T-helper 1 cell treated with Interleukin-12 subunit alpha and Interleukin-12 subunit beta and Interleukin-4 antibody, amounts not matched to agents 30 μg/mL and 1 μg/mL, for 36 hours (primary cell): ENCODE data around the gene ANAPC2.

Experiments
- H3K27ac Mint-ChIP-seq: one replicate; pipeline ENCODE4 v1.8.0; 2021; ENCODE audit warnings: mild to moderate bottlenecking, mixed read lengths
- H3K27me3 Mint-ChIP-seq: one replicate; pipeline ENCODE4 v1.8.0; 2021; ENCODE audit warnings: low read depth, mixed read lengths
- H3K36me3 Mint-ChIP-seq: one replicate; pipeline ENCODE4 v1.8.0; 2021; ENCODE audit warnings: low read depth, mixed read lengths
- H3K4me1 Mint-ChIP-seq: one replicate; pipeline ENCODE4 v1.8.0; 2021; ENCODE audit warnings: low read depth, mixed read lengths
- H3K4me3 Mint-ChIP-seq: one replicate; pipeline ENCODE4 v1.8.0; 2021; ENCODE audit warnings: mild to moderate bottlenecking, moderate library complexity, mixed read lengths
- H3K9me3 Mint-ChIP-seq: one replicate; pipeline ENCODE4 v1.8.0; 2021; ENCODE audit warnings: mixed read lengths

Gene ANAPC2

DNA sequence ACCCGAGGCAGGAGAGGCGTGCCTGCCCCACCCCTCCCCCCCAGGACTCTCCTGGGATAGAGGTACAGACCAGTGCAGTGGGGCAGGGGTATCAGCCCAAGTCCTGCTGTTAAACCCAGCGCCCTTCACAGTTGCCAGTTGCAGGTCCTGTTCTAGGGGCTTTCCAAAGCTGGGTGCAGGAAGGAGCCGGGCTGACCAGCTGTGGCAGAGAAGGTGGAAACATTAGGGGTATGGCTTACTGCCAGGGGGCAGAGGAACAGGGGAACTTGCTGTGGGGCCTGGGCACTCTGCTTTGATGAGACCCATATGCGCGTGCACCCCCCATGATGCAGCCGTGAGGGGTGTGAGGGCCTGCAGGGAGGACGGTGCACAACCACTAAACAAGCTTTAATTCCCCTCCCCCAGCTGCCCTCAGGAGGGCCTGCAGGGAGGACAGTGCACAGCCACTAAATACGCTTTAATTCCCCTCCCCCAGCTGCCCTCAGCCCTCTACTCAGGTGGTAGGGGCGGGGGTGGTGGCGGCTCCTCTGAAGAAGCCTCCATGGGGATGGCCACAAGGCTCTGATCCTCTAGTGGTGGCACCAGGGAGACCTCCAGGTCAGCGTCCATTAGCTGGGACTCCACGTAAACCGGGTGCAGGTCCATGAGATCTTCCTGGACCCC is 17.7 kb downstream of the ANAPC2 start:
- no peaks in the 10 kb centered on the region for H3K4me1 Mint-ChIP-seq
- H3K4me3 Mint-ChIP-seq, result no peak overlapping the region
- H3K27me3 Mint-ChIP-seq, result peaks cover 27% of the 10 kb centered on the region
- no peaks in the 10 kb centered on the region for H3K9me3 Mint-ChIP-seq
- H3K36me3 Mint-ChIP-seq, result no peaks in the 10 kb centered on the region
- H3K27ac Mint-ChIP-seq, result no peak overlapping the region

DNA sequence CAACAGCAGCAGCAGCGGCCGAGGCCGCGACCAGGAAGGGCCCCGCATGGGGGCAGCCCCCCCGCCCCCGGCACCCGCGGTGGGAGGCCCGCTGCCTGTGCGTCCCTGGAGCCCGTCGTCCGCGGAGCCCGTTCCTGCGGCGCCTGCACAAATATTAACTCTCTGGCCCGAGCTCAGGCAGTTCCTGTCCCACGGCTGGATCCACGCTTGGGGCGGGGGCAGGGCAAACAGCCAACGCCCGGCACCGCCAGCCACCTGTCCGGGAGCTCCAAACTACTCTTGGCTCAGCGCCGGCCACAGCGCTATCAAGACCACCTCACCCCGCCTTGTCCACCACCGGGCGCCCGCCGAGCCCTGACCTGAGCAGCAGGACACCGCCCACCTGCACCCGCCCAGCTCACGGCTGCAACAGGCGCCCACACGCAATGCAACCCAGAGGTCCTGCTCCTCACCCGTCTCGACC is 18.4 kb downstream of the ANAPC2 start, which contains the start of gene LRRC26:
Gene LRRC26 (minus strand): TSS at position 156 of the 463 bp plus-strand sequence. CDS start 108 bp downstream, at position 48.
- Mint-ChIP-seq H3K4me1 (no peaks in the 10 kb centered on the region), H3K9me3 (no peaks in the 10 kb centered on the region), H3K27ac (peak within 1 kb of the TSS; percentile 59), H3K36me3 (no peaks in the 10 kb centered on the region), H3K27me3 (peaks cover 27% of the 10 kb centered on the region), H3K4me3 (peak within 1 kb of the TSS; percentile 28)

DNA sequence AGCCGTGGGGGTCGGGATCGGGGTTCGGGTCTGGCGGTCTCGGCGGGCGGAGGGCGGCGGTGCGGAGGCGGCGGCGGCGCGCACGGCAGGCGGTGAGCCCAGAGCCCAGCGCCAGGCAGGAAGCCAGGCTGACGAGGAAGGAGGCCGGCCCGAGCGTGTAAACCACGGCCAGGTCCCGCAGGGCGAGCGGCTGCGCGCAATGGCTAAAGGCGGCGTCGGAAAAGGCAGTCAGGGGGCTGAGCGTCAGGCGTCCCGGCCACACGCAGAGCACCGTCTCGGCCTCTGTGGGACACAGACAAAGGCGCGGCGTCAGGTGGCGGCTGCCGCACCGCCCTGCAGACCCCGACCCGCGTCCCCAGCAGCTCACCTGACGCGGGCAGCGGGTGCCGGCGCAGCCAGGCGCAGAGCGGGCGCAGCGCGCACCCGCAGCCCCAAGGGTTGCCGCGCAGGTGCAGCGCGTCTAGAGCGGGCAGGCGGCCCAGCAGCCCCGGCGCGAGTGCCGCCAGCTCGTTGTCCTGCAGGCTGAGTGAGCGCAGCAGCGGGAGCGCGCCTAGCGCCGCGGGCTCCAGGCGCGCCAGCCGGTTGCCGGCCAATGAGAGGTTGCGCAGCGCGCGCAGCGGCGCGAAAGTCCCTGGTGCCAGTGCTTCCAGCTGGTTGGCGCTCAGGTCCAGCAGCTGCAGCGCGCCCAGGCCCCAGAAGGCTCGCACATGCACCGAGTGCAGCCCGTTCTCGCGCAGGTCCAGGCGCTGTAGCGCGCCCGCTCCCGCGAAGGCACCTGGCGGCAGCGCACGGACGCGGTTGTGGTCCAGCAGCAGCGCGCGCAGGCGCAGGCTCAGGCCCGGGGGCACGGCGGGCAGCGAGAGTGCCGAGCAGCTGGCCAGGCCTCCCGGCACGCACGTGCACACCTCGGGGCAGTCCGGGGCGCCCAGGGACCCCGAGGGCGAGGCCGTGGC is 19.2 kb downstream of the ANAPC2 start:
- Mint-ChIP-seq H3K4me3 (peak overlapping the region; percentile 28), H3K4me1 (no peaks in the 10 kb centered on the region), H3K27me3 (peaks cover 27% of the 10 kb centered on the region), H3K9me3 (no peaks in the 10 kb centered on the region), H3K27ac (peak overlapping the region; percentile 59), H3K36me3 (no peaks in the 10 kb centered on the region)

DNA sequence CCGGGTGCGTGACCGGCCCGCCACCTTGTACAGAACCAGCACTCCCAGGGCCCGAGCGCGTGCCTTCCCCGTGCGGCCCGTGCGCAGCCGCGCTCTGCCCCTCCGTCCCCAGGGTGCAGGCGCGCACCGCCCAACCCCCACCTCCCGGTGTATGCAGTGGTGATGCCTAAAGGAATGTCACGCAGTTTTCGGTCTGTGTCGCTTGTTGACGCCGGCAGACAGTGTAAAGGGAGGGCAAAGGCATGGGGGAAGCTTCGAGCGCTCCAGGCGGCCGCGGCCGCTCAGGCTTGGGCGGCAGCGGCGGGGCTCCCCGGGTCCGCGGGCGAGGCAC is 19.8 kb downstream of the ANAPC2 start:
- Mint-ChIP-seq H3K4me1 (no peaks in the 10 kb centered on the region), H3K27ac (no peak overlapping the region), H3K36me3 (no peaks in the 10 kb centered on the region), H3K27me3 (peaks cover 27% of the 10 kb centered on the region), H3K4me3 (no peak overlapping the region), H3K9me3 (no peaks in the 10 kb centered on the region)

DNA sequence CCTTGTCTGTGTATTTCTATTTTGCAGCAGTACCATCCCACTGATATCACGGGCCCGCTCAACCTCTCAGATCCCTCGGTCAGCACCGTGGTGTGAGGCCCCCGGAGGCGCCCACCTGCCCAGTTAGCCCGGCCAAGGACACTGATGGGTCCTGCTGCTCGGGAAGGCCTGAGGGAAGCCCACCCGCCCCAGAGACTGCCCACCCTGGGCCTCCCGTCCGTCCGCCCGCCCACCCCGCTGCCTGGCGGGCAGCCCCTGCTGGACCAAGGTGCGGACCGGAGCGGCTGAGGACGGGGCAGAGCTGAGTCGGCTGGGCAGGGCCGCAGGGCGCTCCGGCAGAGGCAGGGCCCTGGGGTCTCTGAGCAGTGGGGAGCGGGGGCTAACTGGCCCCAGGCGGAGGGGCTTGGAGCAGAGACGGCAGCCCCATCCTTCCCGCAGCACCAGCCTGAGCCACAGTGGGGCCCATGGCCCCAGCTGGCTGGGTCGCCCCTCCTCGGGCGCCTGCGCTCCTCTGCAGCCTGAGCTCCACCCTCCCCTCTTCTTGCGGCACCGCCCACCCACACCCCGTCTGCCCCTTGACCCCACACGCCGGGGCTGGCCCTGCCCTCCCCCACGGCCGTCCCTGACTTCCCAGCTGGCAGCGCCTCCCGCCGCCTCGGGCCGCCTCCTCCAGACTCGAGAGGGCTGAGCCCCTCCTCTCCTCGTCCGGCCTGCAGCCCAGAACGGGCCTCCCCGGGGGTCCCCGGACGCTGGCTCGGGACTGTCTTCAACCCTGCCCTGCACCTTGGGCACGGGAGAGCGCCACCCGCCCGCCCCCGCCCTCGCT is 20.4 kb downstream of the ANAPC2 start:
- Mint-ChIP-seq H3K4me3 (no peak overlapping the region), H3K27ac (no peak overlapping the region), H3K4me1 (no peaks in the 10 kb centered on the region), H3K36me3 (no peaks in the 10 kb centered on the region), H3K9me3 (no peaks in the 10 kb centered on the region), H3K27me3 (peaks cover 21% of the 10 kb centered on the region)

DNA sequence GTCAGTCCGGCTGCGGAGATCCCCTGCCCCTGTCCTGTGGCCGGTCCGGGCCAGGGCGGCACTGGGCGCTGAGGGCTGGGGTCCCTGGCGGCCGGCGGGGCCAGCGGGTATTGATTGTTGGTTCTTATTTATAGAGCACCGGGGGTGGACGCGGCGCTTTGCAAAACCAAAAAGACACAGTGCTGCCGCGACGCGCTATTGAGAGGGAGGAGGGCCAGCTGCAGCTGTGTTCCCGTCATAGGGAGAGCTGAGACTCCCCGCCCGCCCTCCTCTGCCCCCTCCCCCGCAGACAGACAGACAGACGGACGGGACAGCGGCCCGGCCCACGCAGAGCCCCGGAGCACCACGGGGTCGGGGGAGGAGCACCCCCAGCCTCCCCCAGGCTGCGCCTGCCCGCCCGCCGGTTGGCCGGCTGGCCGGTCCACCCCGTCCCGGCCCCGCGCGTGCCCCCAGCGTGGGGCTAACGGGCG is 21.0 kb downstream of the ANAPC2 start:
- H3K4me3 Mint-ChIP-seq, result no peak overlapping the region
- no peak overlapping the region for H3K27ac Mint-ChIP-seq
- no peaks in the 10 kb centered on the region for H3K9me3 Mint-ChIP-seq
- H3K4me1 Mint-ChIP-seq, result no peaks in the 10 kb centered on the region
- H3K27me3 Mint-ChIP-seq, result peaks cover 21% of the 10 kb centered on the region
- H3K36me3 Mint-ChIP-seq, result no peaks in the 10 kb centered on the region

DNA sequence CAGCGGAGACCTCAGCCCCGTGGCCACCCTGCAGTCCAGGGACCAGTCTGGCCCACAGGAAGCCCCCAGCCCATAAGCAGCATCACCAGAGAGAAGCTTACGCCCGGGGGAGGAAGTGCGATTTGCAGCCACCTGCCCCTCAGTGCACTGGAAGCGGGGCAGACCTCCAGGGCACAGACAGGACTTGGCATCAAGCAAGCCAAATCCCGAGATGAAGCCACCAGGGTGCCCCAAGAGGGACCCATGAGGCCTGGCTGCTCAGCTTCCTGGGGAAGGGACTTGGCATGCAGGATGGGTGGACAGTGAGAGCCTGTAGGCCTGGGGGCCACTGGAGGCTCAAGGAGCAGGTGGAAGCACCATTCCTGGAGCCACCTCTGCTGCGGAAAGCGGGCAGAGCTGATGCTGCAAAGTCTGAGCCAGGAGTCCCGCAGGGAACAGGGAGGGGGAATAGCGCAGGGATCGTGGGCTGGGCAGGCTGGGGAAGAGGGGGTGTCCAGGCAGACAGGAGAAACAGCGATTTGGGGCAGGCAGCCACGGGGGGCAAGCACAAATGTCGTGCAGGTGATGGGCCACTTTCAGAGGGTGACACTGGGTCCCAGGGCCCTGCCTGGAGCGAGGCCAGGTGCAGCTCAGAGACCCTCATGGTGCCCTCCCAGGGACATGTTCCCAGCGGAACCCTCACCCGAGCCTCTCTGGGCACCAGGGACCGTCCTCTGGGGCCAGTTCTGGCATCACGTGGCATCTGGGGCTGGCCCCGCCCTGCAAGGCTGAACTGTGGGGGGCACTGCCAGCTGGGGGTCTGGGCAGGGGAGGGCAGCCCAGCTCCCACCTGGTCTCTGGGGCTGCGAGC is 21.8 kb downstream of the ANAPC2 start:
- no peak overlapping the region for H3K27ac Mint-ChIP-seq
- H3K4me3 Mint-ChIP-seq, result no peak overlapping the region
- H3K36me3 Mint-ChIP-seq, result no peaks in the 10 kb centered on the region

DNA sequence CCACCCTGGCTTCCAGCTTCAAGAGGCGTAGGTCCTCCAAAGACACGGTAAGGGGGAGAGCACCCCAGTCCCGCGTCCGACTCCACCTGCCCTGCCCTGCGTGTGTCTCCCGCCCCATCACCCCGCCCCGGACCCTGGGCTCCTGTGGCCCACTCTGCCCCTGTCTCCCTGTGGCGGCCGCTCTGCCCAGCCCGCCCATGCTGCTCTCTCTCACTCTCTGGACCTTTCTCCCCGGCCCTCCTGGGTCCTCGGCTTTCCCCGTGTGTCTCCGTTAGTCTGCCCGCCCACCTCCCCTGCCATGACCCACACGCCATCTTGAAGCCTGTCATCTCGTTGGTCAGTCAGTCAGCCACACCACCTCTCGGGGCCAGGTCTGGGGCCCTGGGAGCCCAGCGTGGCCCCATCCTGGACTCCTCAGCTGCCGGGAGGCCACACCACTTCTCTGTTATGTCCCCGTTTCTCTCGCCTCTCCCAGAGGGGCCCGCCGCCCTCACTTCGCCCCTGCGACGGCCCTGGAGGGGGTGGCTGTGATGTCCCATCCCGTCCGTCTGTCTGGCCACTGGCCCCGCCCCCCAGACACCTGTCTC is 23.0 kb downstream of the ANAPC2 start:
- no peaks in the 10 kb centered on the region for H3K36me3 Mint-ChIP-seq
- peaks cover 14% of the 10 kb centered on the region for H3K27me3 Mint-ChIP-seq
- H3K27ac Mint-ChIP-seq, result no peak overlapping the region
- no peaks in the 10 kb centered on the region for H3K9me3 Mint-ChIP-seq
- H3K4me3 Mint-ChIP-seq, result no peak overlapping the region
- no peaks in the 10 kb centered on the region for H3K4me1 Mint-ChIP-seq

More for the DNA sequence above, 21.8 kb downstream of the ANAPC2 start:
- Mint-ChIP-seq H3K27me3 (peaks cover 21% of the 10 kb centered on the region), H3K9me3 (no peaks in the 10 kb centered on the region), H3K4me1 (no peaks in the 10 kb centered on the region)

DNA sequence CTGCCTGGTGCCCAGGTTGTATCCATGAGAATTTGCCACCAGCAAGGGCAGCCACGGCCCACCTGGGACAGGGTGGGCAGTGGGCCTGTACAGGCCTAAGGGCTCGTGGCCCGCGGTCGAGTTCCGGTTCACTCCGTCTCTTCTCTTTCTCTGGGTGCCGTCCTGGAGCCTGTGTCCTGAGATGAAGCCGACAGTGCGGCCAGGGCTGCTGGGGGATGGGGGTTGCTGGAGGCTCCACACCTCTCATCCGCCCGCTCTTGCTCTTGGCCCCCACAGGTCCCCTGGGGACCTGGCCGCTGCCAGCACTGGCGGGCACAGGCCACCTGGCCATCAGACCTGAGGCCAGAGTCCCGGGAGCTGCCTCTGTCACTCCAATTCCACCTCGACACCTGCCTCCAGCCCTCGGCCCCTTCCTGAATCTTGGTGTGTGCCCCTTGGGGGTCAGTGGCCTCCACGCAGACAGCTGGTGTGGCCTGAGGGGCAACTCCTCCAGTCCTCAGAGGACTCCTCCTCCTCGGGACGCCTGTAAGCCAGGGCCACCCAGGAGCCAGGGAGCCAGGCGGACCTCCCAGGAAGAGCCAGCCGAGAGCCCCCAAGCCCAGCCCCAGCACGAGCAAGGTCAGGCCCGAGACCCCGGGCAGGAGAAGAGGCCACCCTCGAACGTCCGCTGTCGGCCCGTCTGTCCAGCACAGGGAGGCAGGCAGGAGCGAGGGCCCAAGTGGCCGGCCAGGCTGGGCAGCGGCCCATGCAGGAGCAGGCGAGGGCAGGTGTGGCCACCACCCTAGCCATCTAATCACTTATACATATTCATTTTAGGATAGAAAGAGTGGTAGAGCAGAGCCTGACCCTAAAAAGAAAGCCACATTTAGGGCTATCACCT is 23.8 kb downstream of the ANAPC2 start:
- H3K27me3 Mint-ChIP-seq, result peaks cover 14% of the 10 kb centered on the region

DNA sequence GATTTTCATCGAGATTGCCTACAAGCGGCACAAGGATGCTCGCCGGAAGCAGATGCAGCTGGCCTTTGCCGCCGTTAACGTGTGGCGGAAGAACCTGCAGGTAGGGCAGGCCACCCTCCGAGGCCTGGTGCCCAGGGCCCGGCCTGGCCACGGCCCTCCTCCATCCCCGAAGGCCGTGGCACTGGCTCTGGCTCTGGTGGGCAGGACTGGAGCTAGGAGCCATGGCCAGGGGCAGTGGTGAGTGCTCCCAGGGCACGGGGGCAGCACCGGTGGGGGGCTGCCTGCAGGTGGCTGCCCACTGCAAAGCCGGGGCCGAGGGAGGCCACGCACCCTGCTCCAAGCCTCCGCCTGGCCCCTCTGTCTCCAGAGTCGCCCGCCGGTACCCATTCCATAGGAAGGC is 24.6 kb downstream of the ANAPC2 start:
- no peaks in the 10 kb centered on the region for H3K9me3 Mint-ChIP-seq
- H3K27me3 Mint-ChIP-seq, result peaks cover 22% of the 10 kb centered on the region
- H3K36me3 Mint-ChIP-seq, result no peaks in the 10 kb centered on the region
- H3K4me3 Mint-ChIP-seq, result no peak overlapping the region
- H3K27ac Mint-ChIP-seq, result no peak overlapping the region
- peaks cover 4% of the 10 kb centered on the region for H3K4me1 Mint-ChIP-seq

More for the DNA sequence above, 23.8 kb downstream of the ANAPC2 start:
- no peak overlapping the region for H3K4me3 Mint-ChIP-seq
- H3K36me3 Mint-ChIP-seq, result no peaks in the 10 kb centered on the region
- no peak overlapping the region for H3K27ac Mint-ChIP-seq
- no peaks in the 10 kb centered on the region for H3K9me3 Mint-ChIP-seq
- H3K4me1 Mint-ChIP-seq, result no peaks in the 10 kb centered on the region

DNA sequence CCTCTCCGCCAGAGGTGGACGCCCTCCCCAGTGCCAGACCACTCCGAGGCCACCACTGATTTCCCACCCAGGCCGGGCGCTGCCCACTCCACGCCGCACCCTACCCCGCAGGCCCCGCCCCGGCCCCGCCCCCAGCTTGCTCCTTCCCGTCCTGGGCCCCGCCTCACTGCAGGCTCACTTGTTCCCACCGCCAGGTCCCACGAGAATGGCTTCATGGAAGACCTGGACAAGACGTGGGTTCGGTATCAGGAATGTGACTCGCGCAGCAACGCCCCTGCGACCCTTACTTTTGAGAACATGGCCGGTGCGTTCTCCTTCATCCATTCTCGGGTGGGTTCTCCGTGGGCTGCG is 25.0 kb downstream of the ANAPC2 start:
- Mint-ChIP-seq H3K9me3 (no peaks in the 10 kb centered on the region), H3K4me3 (no peak overlapping the region), H3K27ac (no peak overlapping the region), H3K27me3 (peaks cover 23% of the 10 kb centered on the region), H3K36me3 (no peaks in the 10 kb centered on the region), H3K4me1 (peaks cover 4% of the 10 kb centered on the region)

DNA sequence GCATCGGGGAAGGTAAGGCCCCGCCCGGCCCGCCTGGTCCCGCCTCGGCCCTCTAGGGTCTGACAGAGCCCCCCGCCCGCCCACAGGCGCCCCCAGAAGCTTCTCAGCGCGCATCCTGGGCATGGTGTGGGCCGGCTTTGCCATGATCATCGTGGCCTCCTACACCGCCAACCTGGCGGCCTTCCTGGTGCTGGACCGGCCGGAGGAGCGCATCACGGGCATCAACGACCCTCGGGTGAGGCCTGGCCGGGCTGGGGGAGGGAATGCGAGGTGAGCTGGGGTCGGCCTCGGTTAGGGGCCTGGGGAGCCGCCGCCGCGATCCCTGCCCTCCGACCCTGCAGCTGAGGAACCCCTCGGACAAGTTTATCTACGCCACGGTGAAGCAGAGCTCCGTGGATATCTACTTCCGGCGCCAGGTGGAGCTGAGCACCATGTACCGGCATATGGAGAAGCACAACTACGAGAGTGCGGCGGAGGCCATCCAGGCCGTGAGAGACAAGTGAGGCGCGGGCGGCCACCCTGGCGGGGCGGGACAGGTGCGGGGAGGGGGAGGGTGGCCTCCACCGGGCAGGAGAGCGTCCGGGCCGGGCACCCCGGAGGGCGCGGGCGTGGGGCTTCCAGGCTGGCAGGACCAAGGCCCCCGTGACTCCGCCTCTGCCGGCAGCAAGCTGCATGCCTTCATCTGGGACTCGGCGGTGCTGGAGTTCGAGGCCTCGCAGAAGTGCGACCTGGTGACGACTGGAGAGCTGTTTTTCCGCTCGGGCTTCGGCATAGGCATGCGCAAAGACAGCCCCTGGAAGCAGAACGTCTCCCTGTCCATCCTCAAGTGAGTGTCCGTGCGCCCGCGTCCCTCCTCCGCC is 25.6 kb downstream of the ANAPC2 start:
- peaks cover 6% of the 10 kb centered on the region for H3K4me1 Mint-ChIP-seq
- H3K36me3 Mint-ChIP-seq, result no peaks in the 10 kb centered on the region
- H3K27me3 Mint-ChIP-seq, result peaks cover 29% of the 10 kb centered on the region
- no peak overlapping the region for H3K4me3 Mint-ChIP-seq
- no peaks in the 10 kb centered on the region for H3K9me3 Mint-ChIP-seq
- H3K27ac Mint-ChIP-seq, result no peak overlapping the region
